Prostate gland (tissue), 2 donors: ENCODE data around the gene ITPKB.

ENCODE experiments used
- CTCF ChIP-seq, 4 experiments: fragments of 200-600 bp in 2 of 4; fragments of 450-650 bp in 2 of 4; sonication (generic) in 2 of 4; IDR thresholded peaks; 1 replicate in 3 of 4; 2 replicates in 1 of 4; pipeline ENCODE4 v1.5.1; 2016 to 2019; ENCODE audit warnings: antibody characterized with exemption in 4 of 4, mild to moderate bottlenecking in 2 of 4, moderate library complexity in 2 of 4
- POLR2A ChIP-seq: fragments of 450-650 bp; IDR thresholded peaks from one replicate; pipeline ENCODE4 v1.6.1; 2016; ENCODE audit warnings: antibody characterized with exemption, mild to moderate bottlenecking
- POLR2AphosphoS5 ChIP-seq: sonication (generic); formaldehyde crosslinking; IDR thresholded peaks from one replicate; pipeline ENCODE4 v1.6.1; 2017; ENCODE audit warnings: antibody characterized with exemption

- TF ChIP-seq CTCF (IDR thresholded peaks at IDR 0.05): no peak
- TF ChIP-seq POLR2AphosphoS5: no peak
- no peak for TF ChIP-seq POLR2A
These were observed 107.7 kb downstream of the ITPKB start for GRCh38 chr1:226631229-226632000.
